GM10248 (cell line): ENCODE measurements around the gene EPHA3.

Experiments used
- CTCF ChIA-PET: fragments of 300-600 bp; sonication (Branson Sonifier 250); formaldehyde crosslinking; extraction: SDS; loops from one replicate; lab custom pipeline; 2021; ENCODE audit warnings: antibody characterized with exemption; lab: Yijun Ruan, JAX
- POLR2A ChIA-PET: fragments of 350-650 bp; sonication (Branson Sonifier 250); formaldehyde crosslinking; extraction: SDS; loops from one replicate; lab custom pipeline; 2020; ENCODE audit warnings: antibody characterized with exemption; lab: Yijun Ruan, JAX
- DNase-seq: peaks from one replicate; pipeline ENCODE4 v3.0.0; 2012; ENCODE audit errors: extremely low spot score
- CTCF ChIP-seq: IDR thresholded peaks from 2 replicates; pipeline ENCODE4 v1.5.1; 2012; ENCODE audit warnings: mild to moderate bottlenecking, low read depth; ENCODE audit errors: extremely low read depth, missing control alignments, control extremely low read depth

Gene EPHA3

GRCh38 chr3:89373434-89373833, 266.0 kb downstream of the EPHA3 start:
- ChIA-PET CTCF (no interaction called here), POLR2A (no interaction called here)
- DNase-seq, result no peak
- TF ChIP-seq CTCF, result no peak

- no peak for TF ChIP-seq CTCF
- DNase-seq, result no peak
- ChIA-PET CTCF (interaction anchor here (1.0 to 1.4 kb wide), 3 partner anchors 9 to 29 kb away, joined by 3 read pairs; no protein-coding TSS in a partner anchor), POLR2A (no interaction called here)
Observed at GRCh38 chr3:89375451-89375850, 268.0 kb downstream of the EPHA3 start.

- ChIA-PET POLR2A (no interaction called here), CTCF (no interaction called here)
- no peak for TF ChIP-seq CTCF
- no peak for DNase-seq
Observed at GRCh38 chr3:89380016-89380415, 272.6 kb downstream of the EPHA3 start.

- no peak for DNase-seq
- no peak for TF ChIP-seq CTCF
- ChIA-PET POLR2A (no interaction called here), CTCF (no interaction called here)
Observed at GRCh38 chr3:89392991-89393390, 285.6 kb downstream of the EPHA3 start.

GRCh38 chr3:89395456-89395855, 288.0 kb downstream of the EPHA3 start:
- no peak for DNase-seq

GRCh38 chr3:89395996-89396395, 288.6 kb downstream of the EPHA3 start:
- TF ChIP-seq CTCF, result no peak
- ChIA-PET POLR2A (no interaction called here), CTCF (no interaction called here)
- DNase-seq, result no peak

More at GRCh38 chr3:89395456-89395855, 288.0 kb downstream of the EPHA3 start:
- ChIA-PET POLR2A (no interaction called here), CTCF (interaction anchor here (1.0 kb wide), 1 partner anchor 9 kb away, joined by 3 read pairs; no protein-coding TSS in a partner anchor)
- no peak for TF ChIP-seq CTCF
